Activated naive CD4-positive, alpha-beta T cell treated with anti-CD3 and anti-CD28 coated beads, Interleukin-2, amount 50 U/mL, for 24 hours (primary cell): ENCODE data around the gene MAGOHB.
"Not testable (repeated sequence)": the region's sequence is repeated elsewhere in the genome, so short reads cannot be mapped to it uniquely, and the experiment has no call there.

Source experiments
- H3K27ac Mint-ChIP-seq: one replicate; pipeline ENCODE4 v1.8.0; 2021; ENCODE audit warnings: mild to moderate bottlenecking, mixed read lengths
- H3K27me3 Mint-ChIP-seq: one replicate; pipeline ENCODE4 v1.8.0; 2021; ENCODE audit warnings: mixed read lengths
- H3K36me3 Mint-ChIP-seq: one replicate; pipeline ENCODE4 v1.8.0; 2021; ENCODE audit warnings: mixed read lengths
- H3K4me1 Mint-ChIP-seq: one replicate; pipeline ENCODE4 v1.8.0; 2021; ENCODE audit warnings: mixed read lengths
- H3K4me3 Mint-ChIP-seq: one replicate; pipeline ENCODE4 v1.8.0; 2021; ENCODE audit warnings: mild to moderate bottlenecking, mixed read lengths
- H3K9me3 Mint-ChIP-seq: one replicate; pipeline ENCODE4 v1.8.0; 2021; ENCODE audit warnings: mixed read lengths

Gene MAGOHB

GRCh38 chr12:10621278-10621677 lies 7.9 kb upstream of the MAGOHB start:
- H3K27ac Mint-ChIP-seq = no peak overlapping the region
- no peak overlapping the region for H3K4me3 Mint-ChIP-seq
- no peaks in the 10 kb centered on the region for H3K4me1 Mint-ChIP-seq
- H3K36me3 Mint-ChIP-seq = no peaks in the 10 kb centered on the region
- peaks cover 11% of the 10 kb centered on the region for H3K27me3 Mint-ChIP-seq
- no peaks in the 10 kb centered on the region for H3K9me3 Mint-ChIP-seq

- Mint-ChIP-seq H3K27me3 (peaks cover 11% of the 10 kb centered on the region), H3K9me3 (no peaks in the 10 kb centered on the region), H3K27ac (no peak overlapping the region), H3K4me3 (no peak overlapping the region), H3K4me1 (no peaks in the 10 kb centered on the region), H3K36me3 (no peaks in the 10 kb centered on the region)
Observed at GRCh38 chr12:10620078-10620779, 6.8 kb upstream of the MAGOHB start.

- Mint-ChIP-seq H3K36me3 (no peaks in the 10 kb centered on the region), H3K27ac (no peak overlapping the region), H3K4me3 (no peak overlapping the region), H3K4me1 (peaks cover 7% of the 10 kb centered on the region), H3K9me3 (no peaks in the 10 kb centered on the region), H3K27me3 (peaks cover 11% of the 10 kb centered on the region)
Observed at GRCh38 chr12:10618338-10618987, 5.1 kb upstream of the MAGOHB start.

- Mint-ChIP-seq H3K9me3 (no peaks in the 10 kb centered on the region), H3K4me1 (peaks cover 12% of the 10 kb centered on the region), H3K36me3 (no peaks in the 10 kb centered on the region), H3K27ac (no peak overlapping the region), H3K27me3 (peaks cover 11% of the 10 kb centered on the region), H3K4me3 (no peak overlapping the region)
Observed at GRCh38 chr12:10617863-10618262, 4.5 kb upstream of the MAGOHB start.

DNA sequence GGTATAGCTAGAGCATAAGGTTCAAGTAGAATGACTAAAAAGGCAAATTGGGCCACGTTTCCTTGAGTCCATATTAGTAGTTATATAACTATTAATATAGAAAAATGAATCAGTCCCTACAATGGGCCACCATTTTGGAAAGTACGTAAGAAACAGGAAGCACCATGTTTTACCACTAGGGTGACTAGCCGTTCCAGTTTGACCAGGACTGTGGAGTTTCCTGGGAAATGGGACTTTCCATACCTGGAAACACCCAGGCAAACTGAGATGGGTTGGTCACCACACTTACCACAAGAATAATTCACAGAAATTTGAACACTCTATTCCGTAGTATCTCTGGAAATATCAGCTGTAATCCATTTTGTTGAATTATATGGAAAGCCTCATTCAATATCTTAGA lies 2.1 kb upstream of the MAGOHB start:
- peaks cover 4% of the 10 kb centered on the region for H3K36me3 Mint-ChIP-seq
- H3K4me3 Mint-ChIP-seq = no peak overlapping the region
- H3K4me1 Mint-ChIP-seq = peaks cover 34% of the 10 kb centered on the region
- peaks cover 4% of the 10 kb centered on the region for H3K27me3 Mint-ChIP-seq
- H3K9me3 Mint-ChIP-seq = no peaks in the 10 kb centered on the region
- no peak overlapping the region for H3K27ac Mint-ChIP-seq

DNA sequence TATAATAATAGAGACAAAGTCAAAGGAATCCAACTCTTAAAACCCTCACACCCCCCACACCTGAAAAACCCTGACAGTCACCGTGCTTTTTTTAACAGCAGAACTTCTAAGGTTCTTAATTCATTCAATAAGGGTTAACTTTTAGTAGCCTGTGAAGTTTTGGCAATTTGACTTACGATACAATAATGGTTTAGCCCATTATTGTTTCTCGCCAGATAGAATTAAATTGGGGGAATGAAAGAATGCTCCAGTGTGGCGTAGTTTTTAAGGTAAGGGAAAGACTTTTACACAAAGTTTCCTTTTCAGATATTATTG lies 604 bp upstream of the MAGOHB start:
- H3K4me3 Mint-ChIP-seq = peak overlapping the region; percentile 99
- H3K36me3 Mint-ChIP-seq = peaks cover 6% of the 10 kb centered on the region

GRCh38 chr12:10612984-10613348 lies 443 bp downstream of the MAGOHB start:
- Mint-ChIP-seq H3K4me1 (peaks cover 39% of the 10 kb centered on the region), H3K27me3 (no peaks in the 10 kb centered on the region), H3K9me3 (no peaks in the 10 kb centered on the region), H3K4me3 (peak overlapping the region; percentile 99), H3K27ac (peak overlapping the region; percentile 100), H3K36me3 (peaks cover 7% of the 10 kb centered on the region)

More for the DNA sequence above, 604 bp upstream of the MAGOHB start:
- peaks cover 39% of the 10 kb centered on the region for H3K4me1 Mint-ChIP-seq
- H3K27me3 Mint-ChIP-seq = peaks cover 3% of the 10 kb centered on the region
- H3K9me3 Mint-ChIP-seq = no peaks in the 10 kb centered on the region
- peak overlapping the region; percentile 100 for H3K27ac Mint-ChIP-seq

GRCh38 chr12:10612110-10612509 lies 1.3 kb downstream of the MAGOHB start:
- Mint-ChIP-seq H3K4me3 (peak overlapping the region; percentile 99), H3K9me3 (no peaks in the 10 kb centered on the region), H3K36me3 (peaks cover 11% of the 10 kb centered on the region), H3K4me1 (peaks cover 43% of the 10 kb centered on the region), H3K27me3 (no peaks in the 10 kb centered on the region), H3K27ac (peak overlapping the region; percentile 100)

DNA sequence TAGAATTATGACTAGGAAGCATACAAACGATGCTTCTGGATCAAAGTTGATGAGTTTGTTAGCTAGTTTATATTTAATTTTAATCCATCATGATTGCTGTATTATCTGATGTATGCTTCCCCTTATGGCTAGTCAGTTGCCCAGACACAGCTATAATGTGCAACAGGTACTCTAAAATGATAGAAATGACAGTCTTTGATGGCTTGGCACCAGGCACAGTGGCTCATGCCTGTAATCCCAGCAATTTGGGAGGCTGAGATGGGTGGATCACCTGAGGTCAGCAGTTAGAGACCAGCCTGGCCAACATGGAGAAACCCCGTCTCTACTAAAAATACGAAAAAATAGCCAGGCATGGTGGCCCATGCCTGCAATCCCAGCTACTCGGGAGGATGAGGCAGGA lies 2.2 kb downstream of the MAGOHB start:
- Mint-ChIP-seq H3K4me1 (peaks cover 44% of the 10 kb centered on the region), H3K4me3 (peak overlapping the region; percentile 99), H3K36me3 (peaks cover 13% of the 10 kb centered on the region)
- H3K27ac Mint-ChIP-seq, H3K9me3 Mint-ChIP-seq, H3K27me3 Mint-ChIP-seq: not testable (repeated sequence)

DNA sequence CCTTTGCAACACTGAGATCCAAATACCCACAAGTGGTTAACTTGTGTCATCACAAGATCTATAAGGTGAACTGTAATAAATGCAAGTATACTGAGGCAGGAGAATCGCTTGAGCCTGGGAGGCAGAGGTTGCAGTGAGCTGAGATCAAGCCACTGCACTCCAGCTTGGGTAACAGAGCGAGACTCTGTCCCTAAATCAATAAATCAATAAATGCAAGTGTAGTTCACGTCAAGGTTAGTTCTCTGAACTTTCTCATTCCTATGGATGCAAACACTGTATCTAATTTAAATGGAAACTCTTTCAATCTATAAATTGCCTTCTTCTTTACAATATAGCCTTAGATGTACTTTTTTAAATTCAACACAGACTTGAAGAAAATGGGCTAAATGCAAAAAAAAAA lies 3.2 kb downstream of the MAGOHB start:
- Mint-ChIP-seq H3K36me3 (peaks cover 16% of the 10 kb centered on the region), H3K27me3 (no peaks in the 10 kb centered on the region), H3K4me1 (peaks cover 44% of the 10 kb centered on the region), H3K9me3 (no peaks in the 10 kb centered on the region), H3K4me3 (no peak overlapping the region), H3K27ac (no peak overlapping the region)

DNA sequence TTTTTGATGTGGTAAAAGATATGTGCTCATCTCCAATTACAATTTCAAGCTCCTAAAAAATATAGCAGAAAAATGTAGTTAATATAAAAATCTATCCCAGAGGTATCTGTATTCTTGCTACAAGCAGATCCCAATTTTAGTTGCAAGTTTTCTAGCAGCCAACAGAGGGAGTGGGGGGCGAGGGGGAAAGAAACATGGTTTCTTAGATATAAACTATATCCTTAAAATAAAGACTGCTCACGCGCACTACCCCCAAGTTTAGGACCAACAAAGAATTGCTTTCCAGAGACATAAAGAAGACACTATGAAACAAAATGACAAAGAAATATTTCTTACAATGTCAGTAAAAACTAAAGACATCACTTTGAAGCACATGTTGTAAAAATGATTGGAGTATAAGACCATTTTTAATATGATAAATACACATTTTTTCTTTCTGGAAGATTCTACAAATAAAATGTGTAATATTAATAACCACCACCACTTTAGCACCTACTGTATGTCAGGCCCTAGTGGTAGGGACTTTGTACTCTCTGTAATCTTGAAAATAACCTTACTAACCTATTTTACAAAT lies 5.4 kb downstream of the MAGOHB start:
- Mint-ChIP-seq H3K27ac (no peak overlapping the region), H3K27me3 (no peaks in the 10 kb centered on the region), H3K36me3 (peaks cover 16% of the 10 kb centered on the region), H3K9me3 (no peaks in the 10 kb centered on the region), H3K4me3 (no peak overlapping the region), H3K4me1 (peaks cover 33% of the 10 kb centered on the region)

- no peaks in the 10 kb centered on the region for H3K9me3 Mint-ChIP-seq
- H3K36me3 Mint-ChIP-seq = peaks cover 8% of the 10 kb centered on the region
- H3K4me1 Mint-ChIP-seq = no peaks in the 10 kb centered on the region
- no peak overlapping the region for H3K27ac Mint-ChIP-seq
- no peak overlapping the region for H3K4me3 Mint-ChIP-seq
- no peaks in the 10 kb centered on the region for H3K27me3 Mint-ChIP-seq
Observed at GRCh38 chr12:10601860-10602259, 11.5 kb downstream of the MAGOHB start.

- H3K4me3 Mint-ChIP-seq = no peak overlapping the region
- H3K9me3 Mint-ChIP-seq = no peaks in the 10 kb centered on the region
- H3K4me1 Mint-ChIP-seq = no peaks in the 10 kb centered on the region
- H3K36me3 Mint-ChIP-seq = peaks cover 15% of the 10 kb centered on the region
- H3K27ac Mint-ChIP-seq = no peak overlapping the region
- no peaks in the 10 kb centered on the region for H3K27me3 Mint-ChIP-seq
Observed at GRCh38 chr12:10600988-10601387, 12.4 kb downstream of the MAGOHB start.

GRCh38 chr12:10595881-10596280 lies 17.5 kb downstream of the MAGOHB start:
- H3K36me3 Mint-ChIP-seq = peaks cover 21% of the 10 kb centered on the region
- no peak overlapping the region for H3K4me3 Mint-ChIP-seq
- H3K27me3 Mint-ChIP-seq = no peaks in the 10 kb centered on the region
- no peaks in the 10 kb centered on the region for H3K4me1 Mint-ChIP-seq
- H3K27ac Mint-ChIP-seq = no peak overlapping the region
- no peaks in the 10 kb centered on the region for H3K9me3 Mint-ChIP-seq

GRCh38 chr12:10590966-10591365 lies 22.4 kb downstream of the MAGOHB start:
- no peaks in the 10 kb centered on the region for H3K4me1 Mint-ChIP-seq
- no peaks in the 10 kb centered on the region for H3K9me3 Mint-ChIP-seq
- H3K27ac Mint-ChIP-seq = no peak overlapping the region
- no peak overlapping the region for H3K4me3 Mint-ChIP-seq
- peaks cover 20% of the 10 kb centered on the region for H3K36me3 Mint-ChIP-seq
- H3K27me3 Mint-ChIP-seq = no peaks in the 10 kb centered on the region

DNA sequence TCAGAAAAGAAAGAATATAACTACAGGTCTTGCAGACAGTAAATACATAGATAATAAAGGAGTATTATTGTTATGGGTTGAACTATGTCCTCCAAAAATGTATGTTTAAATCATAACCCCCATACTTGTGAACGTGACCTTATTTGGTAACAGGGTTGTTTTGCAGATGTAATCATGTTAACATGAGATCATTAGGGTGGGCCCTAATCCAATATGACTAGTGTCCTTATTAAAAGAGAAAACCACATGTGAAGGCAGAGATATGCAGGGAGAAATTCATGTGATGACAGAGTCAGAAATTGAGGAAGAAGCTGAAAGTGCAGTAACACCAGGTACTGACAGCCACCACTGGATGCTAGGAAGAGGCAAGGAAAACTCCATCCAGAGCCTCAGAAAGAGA lies 29.0 kb downstream of the MAGOHB start:
- peaks cover 26% of the 10 kb centered on the region for H3K36me3 Mint-ChIP-seq
- H3K9me3 Mint-ChIP-seq = no peaks in the 10 kb centered on the region
- no peaks in the 10 kb centered on the region for H3K27me3 Mint-ChIP-seq
- H3K4me3 Mint-ChIP-seq = no peak overlapping the region
- H3K4me1 Mint-ChIP-seq = no peaks in the 10 kb centered on the region
- no peak overlapping the region for H3K27ac Mint-ChIP-seq
